PC-3 (cell line): ENCODE measurements around the gene GPR179.

Source experiments
- EZH2 ChIP-seq: fragments of 300-600 bp; sonication (generic); IDR thresholded peaks from one replicate; pipeline ENCODE4 v1.6.1; 2017; ENCODE audit warnings: antibody characterized with exemption, mild to moderate bottlenecking, low read length; ENCODE audit not compliant: unreplicated experiment
- EZH2phosphoT487 ChIP-seq: fragments of 300-600 bp; sonication (generic); IDR thresholded peaks from 2 replicates; pipeline ENCODE4 v1.6.1; 2018; ENCODE audit warnings: mild to moderate bottlenecking, antibody characterized with exemption, low read length, borderline replicate concordance
- TF ChIP-seq, protein P1 (sequence below): fragments of 300-600 bp; sonication (generic); conservative IDR thresholded peaks from 2 replicates; pipeline ENCODE4 v1.5.1; 2017; ENCODE audit warnings: antibody characterized with exemption, low read depth, mild to moderate bottlenecking, low read length

- TF ChIP-seq, protein P1, sequence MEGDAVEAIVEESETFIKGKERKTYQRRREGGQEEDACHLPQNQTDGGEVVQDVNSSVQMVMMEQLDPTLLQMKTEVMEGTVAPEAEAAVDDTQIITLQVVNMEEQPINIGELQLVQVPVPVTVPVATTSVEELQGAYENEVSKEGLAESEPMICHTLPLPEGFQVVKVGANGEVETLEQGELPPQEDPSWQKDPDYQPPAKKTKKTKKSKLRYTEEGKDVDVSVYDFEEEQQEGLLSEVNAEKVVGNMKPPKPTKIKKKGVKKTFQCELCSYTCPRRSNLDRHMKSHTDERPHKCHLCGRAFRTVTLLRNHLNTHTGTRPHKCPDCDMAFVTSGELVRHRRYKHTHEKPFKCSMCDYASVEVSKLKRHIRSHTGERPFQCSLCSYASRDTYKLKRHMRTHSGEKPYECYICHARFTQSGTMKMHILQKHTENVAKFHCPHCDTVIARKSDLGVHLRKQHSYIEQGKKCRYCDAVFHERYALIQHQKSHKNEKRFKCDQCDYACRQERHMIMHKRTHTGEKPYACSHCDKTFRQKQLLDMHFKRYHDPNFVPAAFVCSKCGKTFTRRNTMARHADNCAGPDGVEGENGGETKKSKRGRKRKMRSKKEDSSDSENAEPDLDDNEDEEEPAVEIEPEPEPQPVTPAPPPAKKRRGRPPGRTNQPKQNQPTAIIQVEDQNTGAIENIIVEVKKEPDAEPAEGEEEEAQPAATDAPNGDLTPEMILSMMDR = no peak
- TF ChIP-seq EZH2phosphoT487 (no peak), EZH2 (no peak)
Measured at GRCh38 chr17:38325221-38325851, 18.4 kb downstream of the GPR179 start.
